SK-N-SH (cell line): Measurements from ENCODE around the gene CCR9. TPM values are rescaled to one million over a fixed set of nuclear protein-coding genes. Genes with fewer than 3 reads are reported as not detected.

Experiments used
- CTCF ChIA-PET: fragments of 300-600, 350-600 bp; formaldehyde crosslinking; extraction: SDS; loops from one replicate; lab custom pipeline; 2021; lab: Yijun Ruan, JAX
- POLR2A ChIA-PET: fragments of 350-600 bp; sonication (Branson Sonifier 250); formaldehyde crosslinking; extraction: SDS; loops from one replicate; lab custom pipeline; 2020; ENCODE audit warnings: antibody characterized with exemption, inconsistent platforms; lab: Yijun Ruan, JAX
- DNase-seq: peaks from one replicate; pipeline ENCODE4 v3.0.0; 2012
- H2AFZ ChIP-seq: fragments of 200-600 bp; sonication (generic); 2 replicates; pipeline ENCODE4 v1.8.1; 2016; ENCODE audit warnings: antibody characterized with exemption, mild to moderate bottlenecking, low read depth
- H3F3A ChIP-seq: fragments of 200-600 bp; sonication (generic); replicated peaks from 2 replicates; pipeline ENCODE3; 2016; ENCODE audit warnings: antibody characterized with exemption, mild to moderate bottlenecking; ENCODE audit not compliant: insufficient read depth
- H3K27ac ChIP-seq, 2 experiments: fragments of 200-500 bp in 1 of 2; fragments of 200-600 bp in 1 of 2; sonication (Bioruptor generic) in 1 of 2; sonication (generic), shearing (Covaris generic) in 1 of 2; 2 replicates each; pipeline versions ENCODE4 v1.5.1 to v1.6.1; 2014 to 2016; ENCODE audit warnings: low read depth in 2 of 2, inconsistent platforms in 1 of 2, low read length in 1 of 2, mild to moderate bottlenecking in 1 of 2, mixed read lengths in 1 of 2
- H3K27me3 ChIP-seq: fragments of 200-600 bp; sonication (generic), shearing (Covaris generic); 2 replicates; pipeline ENCODE4 v1.6.1; 2016; ENCODE audit warnings: mixed run types; ENCODE audit not compliant: insufficient read depth
- H3K36me3 ChIP-seq, 2 experiments: fragments of 200-500 bp in 1 of 2; fragments of 200-600 bp in 1 of 2; sonication (Bioruptor generic) in 1 of 2; sonication (generic) in 1 of 2; replicated peaks in 1 of 2; 2 replicates each; pipeline versions ENCODE3 to v1.5.1; 2014 to 2016; ENCODE audit warnings: low read length in 1 of 2, mild to moderate bottlenecking in 1 of 2; ENCODE audit not compliant: insufficient read depth in 2 of 2, control insufficient read depth in 1 of 2
- H3K4me1 ChIP-seq, 2 experiments: fragments of 200-500 bp in 1 of 2; fragments of 200-600 bp in 1 of 2; sonication (Bioruptor generic) in 1 of 2; sonication (generic), shearing (Covaris generic) in 1 of 2; 2 replicates each; pipeline versions ENCODE4 v1.5.1 to v1.6.1; 2014 to 2016; ENCODE audit warnings: low read depth in 1 of 2, low read length in 1 of 2, mixed run types in 1 of 2; ENCODE audit not compliant: insufficient read depth in 2 of 2, control insufficient read depth in 1 of 2
- H3K4me2 ChIP-seq: fragments of 200-600 bp; sonication (generic), shearing (Covaris generic); 2 replicates; pipeline ENCODE4 v1.6.1; 2017; ENCODE audit warnings: mixed run types
- H3K4me3 ChIP-seq, 2 experiments: fragments of 200-500 bp in 1 of 2; fragments of 200-600 bp in 1 of 2; sonication (Bioruptor generic) in 1 of 2; sonication (generic), shearing (Covaris generic) in 1 of 2; 2 replicates each; pipeline versions ENCODE4 v1.5.1 to v1.8.1; 2014 to 2016; ENCODE audit warnings: low read depth in 2 of 2, inconsistent platforms in 1 of 2, low read length in 1 of 2, mild to moderate bottlenecking in 1 of 2, mixed read lengths in 1 of 2, moderate library complexity in 1 of 2
- H3K79me2 ChIP-seq: fragments of 200-600 bp; sonication (generic); 2 replicates; pipeline ENCODE4 v1.8.1; 2017; ENCODE audit warnings: mild to moderate bottlenecking; ENCODE audit not compliant: insufficient read depth
- H3K9ac ChIP-seq: fragments of 200-600 bp; sonication (generic); 2 replicates; pipeline ENCODE4 v1.6.1; 2017; ENCODE audit warnings: mixed run types
- H3K9me2 ChIP-seq: fragments of 200-600 bp; sonication (generic); 2 replicates; pipeline ENCODE4 v1.6.1; 2017; ENCODE audit warnings: mixed run types
- H3K9me3 ChIP-seq: fragments of 200-600 bp; sonication (generic); 2 replicates; pipeline ENCODE4 v1.6.1; 2017; ENCODE audit warnings: mixed run types, mild to moderate bottlenecking, moderate library complexity
- H4K20me1 ChIP-seq: fragments of 200-600 bp; sonication (generic); 2 replicates; pipeline ENCODE4 v1.6.1; 2017; ENCODE audit warnings: mild to moderate bottlenecking, mixed run types; ENCODE audit not compliant: insufficient read depth
- EP300 ChIP-seq, 2 experiments: IDR thresholded peaks; 2 replicates each; pipeline versions ENCODE4 v1.4.0 to v1.6.1; 2012; ENCODE audit warnings: borderline replicate concordance in 1 of 2, low read depth in 1 of 2, low read length in 1 of 2
- FOXM1 ChIP-seq: IDR thresholded peaks from 2 replicates; pipeline ENCODE4 v1.4.0; 2012; ENCODE audit warnings: low read depth, mild to moderate bottlenecking
- GABPA ChIP-seq: IDR thresholded peaks from 2 replicates; pipeline ENCODE4 v1.4.0; 2012; ENCODE audit warnings: low read depth, mild to moderate bottlenecking
- GATA2 ChIP-seq: sonication (generic); formaldehyde crosslinking; IDR thresholded peaks from 2 replicates; pipeline ENCODE4 v1.5.0; 2020; ENCODE audit warnings: mild to moderate bottlenecking, missing genetic modification reagents
- JUND ChIP-seq: IDR thresholded peaks from 2 replicates; pipeline ENCODE4 v1.4.0; 2012
- MXI1 ChIP-seq: IDR thresholded peaks from 2 replicates; pipeline ENCODE4 v1.6.1; 2012; ENCODE audit warnings: mild to moderate bottlenecking, low read depth, low read length, improper control_type of control experiment
- NFIC ChIP-seq: IDR thresholded peaks from 2 replicates; pipeline ENCODE4 v1.4.0; 2012; ENCODE audit warnings: borderline replicate concordance
- NRF1 ChIP-seq: IDR thresholded peaks from 2 replicates; pipeline ENCODE4 v1.6.1; 2012; ENCODE audit warnings: low read depth, mild to moderate bottlenecking, low read length
- RCOR1 ChIP-seq: fragments of 150-350 bp; IDR thresholded peaks from 2 replicates; pipeline ENCODE4 v1.6.1; 2017; ENCODE audit warnings: antibody characterized with exemption, low read length
- RFX5 ChIP-seq: IDR thresholded peaks from 2 replicates; pipeline ENCODE4 v1.6.1; 2012; ENCODE audit warnings: mild to moderate bottlenecking, improper control_type of control experiment, low read length
- RXRA ChIP-seq: IDR thresholded peaks from 2 replicates; pipeline ENCODE4 v1.4.0; 2012; ENCODE audit warnings: low read depth, mild to moderate bottlenecking, borderline replicate concordance
- SIN3A ChIP-seq: IDR thresholded peaks from 2 replicates; pipeline ENCODE4 v1.6.1; 2012; ENCODE audit warnings: low read depth, mild to moderate bottlenecking, low read length, moderate library complexity, borderline replicate concordance
- YY1 ChIP-seq: IDR thresholded peaks from 2 replicates; pipeline ENCODE4 v1.4.0; 2012; ENCODE audit warnings: low read depth, mild to moderate bottlenecking
- WGBS: methylation state at CpG from one replicate; pipeline ENCODE4 v1.1.6; 2017; ENCODE audit warnings: low lambda C conversion rate; 5-methylcytosine and 5-hydroxymethylcytosine counted together
- polyA plus RNA-seq, 3 experiments: library from polyadenylated mRNA; depleted of rRNA; stranded (reverse); fragments of >200 nt; gene quantifications; 2 replicates each; pipeline ENCODE4 v1.2.3, GENCODE V29; 2012
- TF ChIP-seq, protein P1 (sequence below): IDR thresholded peaks from 2 replicates; pipeline ENCODE4 v1.6.1; 2012; ENCODE audit warnings: mild to moderate bottlenecking, low read depth, low read length, moderate library complexity
- TF ChIP-seq, protein P2 (sequence below): fragments of 150-350 bp; IDR thresholded peaks from 2 replicates; pipeline ENCODE4 v1.6.1; 2017; ENCODE audit warnings: antibody characterized with exemption, low read length, low read depth, borderline replicate concordance
- TF ChIP-seq, protein P3 (sequence below): fragments of 150-350 bp; IDR thresholded peaks from 2 replicates; pipeline ENCODE4 v1.6.1; 2016; ENCODE audit warnings: mild to moderate bottlenecking, low read depth, low read length
- TF ChIP-seq, protein P4 (sequence below): IDR thresholded peaks from 2 replicates; pipeline ENCODE4; 2012
- TF ChIP-seq, protein P5 (sequence below): fragments of 200-600 bp; sonication (generic); IDR thresholded peaks from 2 replicates; pipeline ENCODE4 v1.6.1; 2017; ENCODE audit warnings: antibody characterized with exemption, mild to moderate bottlenecking, moderate library complexity

The CCR9 gene
- polyA plus RNA-seq, 1 of the 3 experiments (the other 2 are of a cell fraction) = not detected

DNA sequence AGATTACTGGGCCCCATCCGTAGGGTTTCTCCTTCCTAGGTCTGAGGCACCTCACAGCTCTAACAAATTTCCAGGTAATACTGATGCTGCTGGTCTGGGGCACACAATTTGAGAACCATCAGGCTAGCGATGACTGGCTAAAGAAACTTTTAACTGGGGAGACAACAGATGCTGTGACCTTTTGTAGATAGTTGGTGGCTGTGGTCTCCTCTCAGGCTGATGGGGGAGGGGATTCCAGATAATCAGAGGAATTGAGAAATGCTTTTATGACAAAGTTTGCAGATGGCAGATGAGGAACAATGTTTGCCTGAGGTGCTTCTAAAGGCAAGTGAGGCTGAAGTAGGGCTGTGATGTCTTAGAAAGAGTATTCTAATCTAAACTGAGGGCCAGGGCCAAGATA lies 13.8 kb upstream of the CCR9 start:
- H2AFZ ChIP-seq = no peak overlapping the region
- TF ChIP-seq, protein P1, sequence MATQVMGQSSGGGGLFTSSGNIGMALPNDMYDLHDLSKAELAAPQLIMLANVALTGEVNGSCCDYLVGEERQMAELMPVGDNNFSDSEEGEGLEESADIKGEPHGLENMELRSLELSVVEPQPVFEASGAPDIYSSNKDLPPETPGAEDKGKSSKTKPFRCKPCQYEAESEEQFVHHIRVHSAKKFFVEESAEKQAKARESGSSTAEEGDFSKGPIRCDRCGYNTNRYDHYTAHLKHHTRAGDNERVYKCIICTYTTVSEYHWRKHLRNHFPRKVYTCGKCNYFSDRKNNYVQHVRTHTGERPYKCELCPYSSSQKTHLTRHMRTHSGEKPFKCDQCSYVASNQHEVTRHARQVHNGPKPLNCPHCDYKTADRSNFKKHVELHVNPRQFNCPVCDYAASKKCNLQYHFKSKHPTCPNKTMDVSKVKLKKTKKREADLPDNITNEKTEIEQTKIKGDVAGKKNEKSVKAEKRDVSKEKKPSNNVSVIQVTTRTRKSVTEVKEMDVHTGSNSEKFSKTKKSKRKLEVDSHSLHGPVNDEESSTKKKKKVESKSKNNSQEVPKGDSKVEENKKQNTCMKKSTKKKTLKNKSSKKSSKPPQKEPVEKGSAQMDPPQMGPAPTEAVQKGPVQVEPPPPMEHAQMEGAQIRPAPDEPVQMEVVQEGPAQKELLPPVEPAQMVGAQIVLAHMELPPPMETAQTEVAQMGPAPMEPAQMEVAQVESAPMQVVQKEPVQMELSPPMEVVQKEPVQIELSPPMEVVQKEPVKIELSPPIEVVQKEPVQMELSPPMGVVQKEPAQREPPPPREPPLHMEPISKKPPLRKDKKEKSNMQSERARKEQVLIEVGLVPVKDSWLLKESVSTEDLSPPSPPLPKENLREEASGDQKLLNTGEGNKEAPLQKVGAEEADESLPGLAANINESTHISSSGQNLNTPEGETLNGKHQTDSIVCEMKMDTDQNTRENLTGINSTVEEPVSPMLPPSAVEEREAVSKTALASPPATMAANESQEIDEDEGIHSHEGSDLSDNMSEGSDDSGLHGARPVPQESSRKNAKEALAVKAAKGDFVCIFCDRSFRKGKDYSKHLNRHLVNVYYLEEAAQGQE = no peak
- TF ChIP-seq RCOR1 (no peak), EP300 (IDR thresholded peaks at IDR 0.05; ENCODE audit: borderline replicate concordance in 1 of 2, low read depth in 1 of 2, low read length in 1 of 2) (no peak), GABPA (no peak), FOXM1 (no peak), RXRA (no peak), MXI1 (no peak)
- TF ChIP-seq, protein P2, sequence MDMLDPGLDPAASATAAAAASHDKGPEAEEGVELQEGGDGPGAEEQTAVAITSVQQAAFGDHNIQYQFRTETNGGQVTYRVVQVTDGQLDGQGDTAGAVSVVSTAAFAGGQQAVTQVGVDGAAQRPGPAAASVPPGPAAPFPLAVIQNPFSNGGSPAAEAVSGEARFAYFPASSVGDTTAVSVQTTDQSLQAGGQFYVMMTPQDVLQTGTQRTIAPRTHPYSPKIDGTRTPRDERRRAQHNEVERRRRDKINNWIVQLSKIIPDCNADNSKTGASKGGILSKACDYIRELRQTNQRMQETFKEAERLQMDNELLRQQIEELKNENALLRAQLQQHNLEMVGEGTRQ = no peak
- TF ChIP-seq, protein P3, sequence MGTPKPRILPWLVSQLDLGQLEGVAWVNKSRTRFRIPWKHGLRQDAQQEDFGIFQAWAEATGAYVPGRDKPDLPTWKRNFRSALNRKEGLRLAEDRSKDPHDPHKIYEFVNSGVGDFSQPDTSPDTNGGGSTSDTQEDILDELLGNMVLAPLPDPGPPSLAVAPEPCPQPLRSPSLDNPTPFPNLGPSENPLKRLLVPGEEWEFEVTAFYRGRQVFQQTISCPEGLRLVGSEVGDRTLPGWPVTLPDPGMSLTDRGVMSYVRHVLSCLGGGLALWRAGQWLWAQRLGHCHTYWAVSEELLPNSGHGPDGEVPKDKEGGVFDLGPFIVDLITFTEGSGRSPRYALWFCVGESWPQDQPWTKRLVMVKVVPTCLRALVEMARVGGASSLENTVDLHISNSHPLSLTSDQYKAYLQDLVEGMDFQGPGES = no peak
- no peak for DNase-seq
- peaks cover 0 to 6% of the 10 kb centered on the region in 2 experiments; a peak in 1 of 4 replicates for H3K4me1 ChIP-seq
- CTCF ChIA-PET = interaction anchor here (1.5 kb wide), 1 partner anchor 66 kb away, joined by 4 read pairs; no protein-coding TSS in a partner anchor
- no peak overlapping the region for H3K4me2 ChIP-seq
- H3K36me3 ChIP-seq = no peaks in the 10 kb centered on the region
- H3K27me3 ChIP-seq = no peaks in the 10 kb centered on the region; the same call in 1 of the 2 replicates
- POLR2A ChIA-PET = no interaction called here
- no peaks in the 10 kb centered on the region for H3F3A ChIP-seq
- H3K9me3 ChIP-seq = no peaks in the 10 kb centered on the region
- no peak overlapping the region for H3K4me3 ChIP-seq
- no peaks in the 10 kb centered on the region for H4K20me1 ChIP-seq
- H3K27ac ChIP-seq = no peak overlapping the region
- H3K79me2 ChIP-seq = no peaks in the 10 kb centered on the region
- no peak overlapping the region for H3K9ac ChIP-seq
- WGBS = 50% methylated on average over 2 of the region's 2 CpGs
- H3K9me2 ChIP-seq = no peaks in the 10 kb centered on the region

DNA sequence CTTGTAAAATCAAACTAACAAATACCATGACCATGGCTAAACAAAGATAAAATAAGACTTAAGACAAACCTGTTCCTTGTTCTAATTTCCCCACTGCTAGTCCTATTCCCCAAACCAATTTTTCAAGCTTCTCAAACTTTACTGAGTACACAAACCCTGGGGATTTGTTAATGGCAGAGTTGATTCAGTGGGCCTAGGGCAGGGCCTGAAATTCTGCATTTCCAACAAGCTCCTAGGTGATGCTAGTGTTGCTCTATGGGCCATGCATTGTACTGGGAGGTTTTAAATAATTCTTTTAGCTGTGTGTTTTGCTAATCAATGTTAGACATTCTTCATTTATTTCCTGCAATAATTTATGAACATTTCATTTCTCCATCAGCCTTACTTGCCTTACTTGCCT lies 13.3 kb upstream of the CCR9 start:
- H3F3A ChIP-seq = no peaks in the 10 kb centered on the region
- no peaks in the 10 kb centered on the region for H3K79me2 ChIP-seq
- H3K4me1 ChIP-seq = peaks cover 0 to 6% of the 10 kb centered on the region in 2 experiments; a peak in 1 of 4 replicates
- H3K9ac ChIP-seq = no peak overlapping the region
- H3K9me3 ChIP-seq = no peaks in the 10 kb centered on the region
- POLR2A ChIA-PET = no interaction called here
- DNase-seq = no peak
- TF ChIP-seq RFX5 = no peak
- TF ChIP-seq YY1 = no peak
- TF ChIP-seq, protein P4, sequence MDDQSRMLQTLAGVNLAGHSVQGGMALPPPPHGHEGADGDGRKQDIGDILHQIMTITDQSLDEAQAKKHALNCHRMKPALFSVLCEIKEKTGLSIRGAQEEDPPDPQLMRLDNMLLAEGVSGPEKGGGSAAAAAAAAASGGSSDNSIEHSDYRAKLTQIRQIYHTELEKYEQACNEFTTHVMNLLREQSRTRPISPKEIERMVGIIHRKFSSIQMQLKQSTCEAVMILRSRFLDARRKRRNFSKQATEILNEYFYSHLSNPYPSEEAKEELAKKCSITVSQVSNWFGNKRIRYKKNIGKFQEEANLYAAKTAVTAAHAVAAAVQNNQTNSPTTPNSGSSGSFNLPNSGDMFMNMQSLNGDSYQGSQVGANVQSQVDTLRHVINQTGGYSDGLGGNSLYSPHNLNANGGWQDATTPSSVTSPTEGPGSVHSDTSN = no peak
- TF ChIP-seq JUND = no peak
- no peak for TF ChIP-seq GATA2
- TF ChIP-seq NRF1 = no peak
- TF ChIP-seq, protein P3 = no peak
- no peak for TF ChIP-seq NFIC
- TF ChIP-seq, protein P5, sequence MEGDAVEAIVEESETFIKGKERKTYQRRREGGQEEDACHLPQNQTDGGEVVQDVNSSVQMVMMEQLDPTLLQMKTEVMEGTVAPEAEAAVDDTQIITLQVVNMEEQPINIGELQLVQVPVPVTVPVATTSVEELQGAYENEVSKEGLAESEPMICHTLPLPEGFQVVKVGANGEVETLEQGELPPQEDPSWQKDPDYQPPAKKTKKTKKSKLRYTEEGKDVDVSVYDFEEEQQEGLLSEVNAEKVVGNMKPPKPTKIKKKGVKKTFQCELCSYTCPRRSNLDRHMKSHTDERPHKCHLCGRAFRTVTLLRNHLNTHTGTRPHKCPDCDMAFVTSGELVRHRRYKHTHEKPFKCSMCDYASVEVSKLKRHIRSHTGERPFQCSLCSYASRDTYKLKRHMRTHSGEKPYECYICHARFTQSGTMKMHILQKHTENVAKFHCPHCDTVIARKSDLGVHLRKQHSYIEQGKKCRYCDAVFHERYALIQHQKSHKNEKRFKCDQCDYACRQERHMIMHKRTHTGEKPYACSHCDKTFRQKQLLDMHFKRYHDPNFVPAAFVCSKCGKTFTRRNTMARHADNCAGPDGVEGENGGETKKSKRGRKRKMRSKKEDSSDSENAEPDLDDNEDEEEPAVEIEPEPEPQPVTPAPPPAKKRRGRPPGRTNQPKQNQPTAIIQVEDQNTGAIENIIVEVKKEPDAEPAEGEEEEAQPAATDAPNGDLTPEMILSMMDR = no peak
- TF ChIP-seq FOXM1 = no peak
- TF ChIP-seq RCOR1 = no peak
- no peak for TF ChIP-seq SIN3A
- TF ChIP-seq, all 33 proteins: peak for 0
- H3K4me2 ChIP-seq = no peak overlapping the region
- no peak overlapping the region for H3K27ac ChIP-seq
- no peaks in the 10 kb centered on the region for H3K9me2 ChIP-seq
- H3K4me3 ChIP-seq = no peak overlapping the region
- no peak overlapping the region for H2AFZ ChIP-seq
- H3K36me3 ChIP-seq = no peaks in the 10 kb centered on the region
- CTCF ChIA-PET = interaction anchor here (1.5 kb wide), 1 partner anchor 66 kb away, joined by 4 read pairs; no protein-coding TSS in a partner anchor
- H3K27me3 ChIP-seq = no peaks in the 10 kb centered on the region; the same call in 1 of the 2 replicates
- H4K20me1 ChIP-seq = no peaks in the 10 kb centered on the region
